ENCODE results near the gene SMC4.
"Not testable (repeated sequence)": the region's sequence is repeated elsewhere in the genome, so short reads cannot be mapped to it uniquely, and the experiment has no call there.

The SMC4 gene

GRCh38 chr3:160399125-160400029, at the start of gene SMC4, which contains the start of gene IFT80:
Gene SMC4 (plus strand): TSS chr3:160399650. CDS start chr3:160400827, 1,177 bp downstream.
Gene IFT80 (minus strand): TSS chr3:160399225. CDS start chr3:160384600, 14,625 bp downstream.
- DNase-seq, result peak; percentile 95

GRCh38 chr3:160355826-160356225, 43.6 kb upstream of the SMC4 start:
- DNase-seq, result no peak

GRCh38 chr3:160362896-160363295, 36.6 kb upstream of the SMC4 start:
- not testable (repeated sequence) for DNase-seq

- DNase-seq, result no peak
Measured at GRCh38 chr3:160365869-160366522, 33.5 kb upstream of the SMC4 start.

- DNase-seq, result no peak
Measured at GRCh38 chr3:160368804-160369203, 30.6 kb upstream of the SMC4 start.

- no peak for DNase-seq
Measured at GRCh38 chr3:160369784-160370183, 29.7 kb upstream of the SMC4 start.

GRCh38 chr3:160370987-160371857, 28.2 kb upstream of the SMC4 start:
- DNase-seq, result no peak

GRCh38 chr3:160372780-160373179, 26.7 kb upstream of the SMC4 start:
- no peak for DNase-seq

GRCh38 chr3:160373655-160374054, 25.8 kb upstream of the SMC4 start:
- DNase-seq, result no peak

- DNase-seq, result no peak
Measured at GRCh38 chr3:160374472-160374871, 25.0 kb upstream of the SMC4 start.

GRCh38 chr3:160374925-160375324, 24.5 kb upstream of the SMC4 start:
- no peak for DNase-seq

- DNase-seq, result no peak
Measured at GRCh38 chr3:160376681-160377080, 22.8 kb upstream of the SMC4 start.

- no peak for DNase-seq
Measured at GRCh38 chr3:160378331-160379109, 20.9 kb upstream of the SMC4 start.

GRCh38 chr3:160379628-160380214, 19.7 kb upstream of the SMC4 start:
- DNase-seq, result no peak

GRCh38 chr3:160381470-160381869, 18.0 kb upstream of the SMC4 start:
- DNase-seq, result no peak

- no peak for DNase-seq
Measured at GRCh38 chr3:160384639-160385318, 14.7 kb upstream of the SMC4 start.

- DNase-seq, result no peak
Measured at GRCh38 chr3:160390565-160391138, 8.8 kb upstream of the SMC4 start.

- no peak for DNase-seq
Measured at GRCh38 chr3:160392798-160393197, 6.7 kb upstream of the SMC4 start.

GRCh38 chr3:160393346-160394008, 6.0 kb upstream of the SMC4 start:
- no peak for DNase-seq

- DNase-seq, result no peak
Measured at GRCh38 chr3:160394009-160394392, 5.4 kb upstream of the SMC4 start.
